ENCODE results near the gene COL20A1. TPM values are rescaled to one million over a fixed set of nuclear protein-coding genes. Genes with fewer than 3 reads are reported as not detected.

Gene COL20A1
- total RNA-seq, 1 donor from 2014 or later, result 5.0 TPM

GRCh38 chr20:63328026-63328700 is 35.2 kb downstream of the COL20A1 start:
- Histone ChIP-seq H3K9ac (ENCODE audit: low read length) (no peak overlapping the region), H2AFZ (ENCODE audit: low read depth, low read length) (no peak overlapping the region), H3K27ac (ENCODE audit: low read depth, low read length) (no peak overlapping the region), H3K79me2 (ENCODE audit: insufficient read depth, low read length) (no peaks in the 10 kb centered on the region), H3K9me3 (ENCODE audit: insufficient read depth, low read depth, low read length) (peaks cover 6% of the 10 kb centered on the region), H3K4me3 (ENCODE audit: insufficient read depth, low read depth, low read length) (no peak overlapping the region), H3K27me3 (ENCODE audit: insufficient read depth, low read length) (peaks cover 13% of the 10 kb centered on the region), H3K4me1 (ENCODE audit: insufficient read depth, low read length) (no peaks in the 10 kb centered on the region), H3K4me2 (ENCODE audit: low read length) (no peak overlapping the region), H3K36me3 (ENCODE audit: insufficient read depth, low read length) (no peaks in the 10 kb centered on the region), H4K20me1 (ENCODE audit: insufficient read depth, low read length) (no peaks in the 10 kb centered on the region)
- no peak for FAIRE-seq
- Mint-ChIP-seq H3K4me1 (ENCODE audit: low read depth, unreplicated experiment) (no peaks in the 10 kb centered on the region), H3K27ac (ENCODE audit: unreplicated experiment) (no peak overlapping the region), H3K36me3 (ENCODE audit: low read depth, unreplicated experiment) (peaks cover 17% of the 10 kb centered on the region), H3K4me3 (ENCODE audit: unreplicated experiment) (no peak overlapping the region), H3K9me3 (ENCODE audit: unreplicated experiment) (peaks cover 9% of the 10 kb centered on the region), H3K27me3 (ENCODE audit: low read depth, unreplicated experiment) (peaks cover 13% of the 10 kb centered on the region)
- DNase-seq (ENCODE audit: low read depth), result no peak
- TF ChIP-seq EZH2 (IDR thresholded peaks at IDR 0.05; ENCODE audit: insufficient read depth, low read length), result no peak
- TF ChIP-seq CTCF (IDR thresholded peaks at IDR 0.05; ENCODE audit: insufficient read depth, low read depth, low read length), result no peak

- H3K4me1 ChIP-seq (ENCODE audit: insufficient read depth, low read length), result no peaks in the 10 kb centered on the region
- Mint-ChIP-seq H3K36me3 (ENCODE audit: low read depth, unreplicated experiment) (peaks cover 16% of the 10 kb centered on the region), H3K4me3 (ENCODE audit: unreplicated experiment) (no peak overlapping the region), H3K4me1 (ENCODE audit: low read depth, unreplicated experiment) (no peaks in the 10 kb centered on the region), H3K27me3 (ENCODE audit: low read depth, unreplicated experiment) (peaks cover 9% of the 10 kb centered on the region), H3K9me3 (ENCODE audit: unreplicated experiment) (peaks cover 7% of the 10 kb centered on the region), H3K27ac (ENCODE audit: unreplicated experiment) (no peak overlapping the region)
- FAIRE-seq (no peak), DNase-seq (ENCODE audit: low read depth) (no peak)
- no peak overlapping the region for H3K27ac ChIP-seq (ENCODE audit: low read depth, low read length)
- no peaks in the 10 kb centered on the region for H4K20me1 ChIP-seq (ENCODE audit: insufficient read depth, low read length)
- H3K9me3 ChIP-seq (ENCODE audit: insufficient read depth, low read depth, low read length), result peaks cover 6% of the 10 kb centered on the region
- H2AFZ ChIP-seq (ENCODE audit: low read depth, low read length), result no peak overlapping the region
- no peak overlapping the region for H3K4me3 ChIP-seq (ENCODE audit: insufficient read depth, low read depth, low read length)
- no peak overlapping the region for H3K9ac ChIP-seq (ENCODE audit: low read length)
- H3K36me3 ChIP-seq (ENCODE audit: insufficient read depth, low read length), result no peaks in the 10 kb centered on the region
- no peak overlapping the region for H3K4me2 ChIP-seq (ENCODE audit: low read length)
- peaks cover 7% of the 10 kb centered on the region for H3K27me3 ChIP-seq (ENCODE audit: insufficient read depth, low read length)
- H3K79me2 ChIP-seq (ENCODE audit: insufficient read depth, low read length), result no peaks in the 10 kb centered on the region
- TF ChIP-seq CTCF (IDR thresholded peaks at IDR 0.05; ENCODE audit: insufficient read depth, low read depth, low read length) (no peak), EZH2 (IDR thresholded peaks at IDR 0.05; ENCODE audit: insufficient read depth, low read length) (no peak)
These were observed 35.8 kb downstream of the COL20A1 start for GRCh38 chr20:63328718-63329275.
